ENCODE data around the gene ARMH4.
"Not testable (repeated sequence)": the region's sequence is repeated elsewhere in the genome, so short reads cannot be mapped to it uniquely, and the experiment has no call there.

ARMH4 gene

DNA sequence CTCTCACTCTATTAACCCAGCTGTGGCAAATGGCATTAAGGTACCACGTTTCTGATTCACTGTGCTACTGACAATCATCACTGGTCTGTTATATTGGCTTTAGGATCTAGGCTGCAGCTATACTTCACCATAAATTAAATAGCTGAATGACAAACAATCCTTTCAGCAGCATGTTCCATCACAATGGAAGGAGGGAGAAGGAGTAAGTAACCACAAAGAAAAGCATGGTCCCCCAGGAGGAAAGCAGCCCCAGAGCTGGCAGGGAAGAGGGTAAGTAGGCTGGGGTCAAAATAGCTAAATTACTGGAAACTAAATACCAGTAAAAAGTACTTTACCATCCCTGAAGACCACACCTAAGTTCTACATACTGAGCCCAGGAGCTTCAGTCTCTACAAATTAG, 2.8 kb downstream of the ARMH4 start:
- in situ Hi-C loops (cut with HindIII; ENCODE audit: low sequenced_read_pairs), result no loop called here

DNA sequence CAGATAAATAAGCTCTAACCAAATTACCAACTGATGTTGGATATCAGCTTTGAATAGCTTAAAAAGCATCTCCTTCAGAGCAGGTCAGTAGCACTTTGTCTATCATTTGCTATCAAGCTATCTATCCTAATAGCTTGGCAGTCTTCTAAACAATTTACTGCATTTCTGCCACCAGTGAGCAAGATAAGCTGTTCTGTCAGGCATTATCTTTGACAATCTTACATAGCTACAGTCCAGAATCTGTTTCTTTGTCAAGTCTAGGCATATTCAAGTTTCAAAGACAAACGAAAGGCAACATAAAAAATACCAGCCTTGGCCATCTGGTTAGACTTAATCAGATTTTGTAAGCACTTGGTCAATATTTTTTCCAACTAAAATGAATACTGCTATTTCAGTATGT, 5.6 kb downstream of the ARMH4 start:
- in situ Hi-C loops (cut with HindIII; ENCODE audit: low sequenced_read_pairs), result no loop called here

DNA sequence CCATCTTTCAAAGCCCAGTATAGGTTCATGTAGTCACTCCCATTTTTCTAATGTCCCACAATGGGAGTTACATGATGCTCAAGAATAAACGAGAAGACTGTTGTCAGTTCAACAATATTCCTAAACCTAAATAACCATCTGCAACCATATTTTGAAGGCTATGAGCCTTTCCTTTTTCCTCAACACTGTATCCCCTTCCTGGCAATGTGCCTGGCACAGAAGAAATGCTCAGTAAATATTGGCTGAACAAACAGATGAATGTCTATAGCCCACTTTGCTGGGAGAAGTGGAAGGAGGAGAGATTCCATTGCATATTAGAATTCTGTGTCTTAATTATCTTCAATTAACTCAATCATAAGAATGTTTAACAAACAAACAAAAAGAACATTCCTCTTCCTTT, 6.1 kb downstream of the ARMH4 start:
- in situ Hi-C loops (cut with HindIII; ENCODE audit: low sequenced_read_pairs), result no loop called here

DNA sequence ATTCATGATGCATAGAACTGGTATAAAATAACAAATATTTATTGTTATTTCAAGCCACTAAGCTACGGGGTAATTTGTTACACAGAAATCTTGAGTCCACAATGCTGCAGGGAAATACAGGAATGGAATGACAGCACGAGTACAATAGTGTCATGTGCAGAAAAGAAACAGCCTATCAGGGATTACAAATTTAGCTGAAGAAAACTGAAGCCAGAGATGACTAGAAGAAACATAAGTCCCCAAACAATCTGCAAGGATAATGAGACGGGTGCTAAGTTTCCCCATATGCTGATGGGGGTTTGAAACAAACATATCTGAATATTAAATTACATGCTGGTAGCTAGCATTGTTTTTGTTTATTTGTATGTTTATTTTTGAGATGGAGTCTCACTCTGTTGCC, 8.9 kb downstream of the ARMH4 start:
- in situ Hi-C loops (cut with HindIII; ENCODE audit: low sequenced_read_pairs), result no loop called here

DNA sequence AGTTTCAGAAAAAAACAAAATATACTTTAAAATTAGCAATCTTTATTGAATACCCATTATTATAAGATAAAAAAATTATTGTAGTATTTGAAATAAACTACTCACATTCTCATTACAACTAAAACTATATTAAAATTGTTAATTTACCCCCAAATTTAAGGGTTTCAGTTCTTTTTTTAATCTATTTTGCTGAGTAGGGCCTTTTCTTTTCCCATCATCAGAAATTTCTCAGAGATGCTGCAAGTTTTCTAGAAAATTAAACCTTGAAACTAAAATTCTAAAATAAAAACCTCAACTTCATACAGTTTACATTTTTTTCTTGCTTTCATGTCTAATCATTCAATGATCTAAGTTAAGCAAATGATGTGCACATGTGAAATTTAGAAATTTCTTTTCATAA, 10.1 kb downstream of the ARMH4 start:
- in situ Hi-C loops (cut with HindIII; ENCODE audit: low sequenced_read_pairs), result no loop called here

DNA sequence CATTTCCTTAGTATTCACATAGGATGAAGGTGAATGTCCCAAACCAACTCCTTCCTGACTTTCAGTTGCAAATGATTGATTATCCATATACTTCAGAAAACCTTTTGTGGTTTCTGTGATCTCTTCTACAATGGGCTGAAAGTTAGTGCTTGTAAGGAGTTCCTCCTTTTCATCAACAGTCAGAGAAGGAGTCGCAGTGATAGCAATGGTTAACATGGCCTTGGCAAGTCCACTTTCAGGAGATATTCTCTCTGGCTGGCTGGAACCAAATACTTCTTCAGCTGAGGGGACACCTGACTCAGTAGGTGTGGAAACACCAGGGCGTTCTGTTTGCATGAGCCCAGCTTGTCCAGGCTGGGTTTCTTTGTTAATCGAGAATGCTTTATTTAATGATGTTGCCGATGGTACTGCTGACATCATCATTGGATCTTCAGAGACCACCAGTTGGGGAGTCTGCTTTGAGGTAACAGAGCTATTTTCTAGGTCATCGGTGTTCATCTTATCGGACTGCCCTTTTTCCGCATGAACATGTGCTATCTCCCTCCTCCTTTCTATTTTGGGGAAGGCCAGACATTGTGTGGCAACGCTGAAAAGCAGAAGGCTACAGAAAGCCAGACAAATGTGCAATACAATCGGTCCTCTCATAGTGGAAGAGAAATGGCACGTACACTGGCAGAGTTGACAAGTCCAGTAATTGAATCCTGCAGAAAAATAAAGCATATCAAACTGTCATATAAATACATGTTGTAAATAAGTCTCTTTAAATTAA, 13.1 kb downstream of the ARMH4 start:
- in situ Hi-C loops (cut with HindIII; ENCODE audit: low sequenced_read_pairs), result no loop called here

DNA sequence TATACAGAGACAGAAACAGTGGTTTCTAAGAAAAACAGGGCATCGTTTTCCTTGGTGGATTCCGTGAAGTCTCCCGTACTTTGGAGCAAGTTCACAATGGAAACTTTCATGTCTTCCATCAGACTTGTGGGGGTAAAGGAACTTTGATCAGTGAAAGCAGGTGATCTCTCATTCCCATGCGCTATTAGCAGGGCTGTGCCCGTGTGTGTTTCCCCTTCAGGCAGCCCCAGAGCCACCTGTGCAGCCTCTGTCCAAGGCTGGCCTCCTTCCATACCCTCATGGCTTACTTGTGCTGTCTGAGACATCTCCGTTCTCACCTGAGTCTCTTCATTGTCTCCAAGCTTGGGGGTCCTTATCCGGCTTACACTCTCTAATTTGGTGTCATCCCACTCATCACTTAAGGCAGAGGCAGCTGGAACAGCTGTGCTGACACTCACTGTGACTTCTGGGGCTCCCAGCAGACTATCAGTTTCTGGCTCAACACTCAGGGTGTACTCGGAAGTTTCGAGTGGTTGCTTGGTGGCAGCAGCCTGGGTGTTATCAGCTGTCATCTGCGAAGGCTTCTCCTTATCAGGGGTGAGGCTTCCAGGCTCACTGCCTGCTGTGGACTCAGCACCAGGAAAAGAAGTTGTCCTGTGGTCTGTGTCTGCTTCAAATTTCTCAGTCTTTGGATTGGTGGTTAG, 13.8 kb downstream of the ARMH4 start:
- in situ Hi-C loops (cut with HindIII; ENCODE audit: low sequenced_read_pairs), result no loop called here

DNA sequence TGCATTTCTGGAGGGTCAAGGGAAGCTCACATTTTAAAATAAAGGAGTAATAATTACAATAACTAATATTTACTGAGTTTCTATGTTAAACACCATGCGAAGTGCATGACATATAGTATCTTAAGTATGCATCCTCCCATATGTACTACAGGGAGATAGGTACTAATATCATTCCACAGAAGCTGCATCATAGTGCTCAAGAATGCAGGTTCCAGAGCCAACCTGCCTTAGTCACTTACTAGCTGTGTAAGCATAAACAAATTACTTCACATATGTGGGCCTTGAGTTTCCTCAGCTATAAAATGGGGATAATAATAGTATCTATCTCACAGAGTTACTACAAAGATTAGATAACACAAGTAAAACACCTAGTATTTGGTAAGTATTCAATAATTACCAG, 18.3 kb downstream of the ARMH4 start:
- in situ Hi-C loops (cut with HindIII; ENCODE audit: low sequenced_read_pairs), result no loop called here

DNA sequence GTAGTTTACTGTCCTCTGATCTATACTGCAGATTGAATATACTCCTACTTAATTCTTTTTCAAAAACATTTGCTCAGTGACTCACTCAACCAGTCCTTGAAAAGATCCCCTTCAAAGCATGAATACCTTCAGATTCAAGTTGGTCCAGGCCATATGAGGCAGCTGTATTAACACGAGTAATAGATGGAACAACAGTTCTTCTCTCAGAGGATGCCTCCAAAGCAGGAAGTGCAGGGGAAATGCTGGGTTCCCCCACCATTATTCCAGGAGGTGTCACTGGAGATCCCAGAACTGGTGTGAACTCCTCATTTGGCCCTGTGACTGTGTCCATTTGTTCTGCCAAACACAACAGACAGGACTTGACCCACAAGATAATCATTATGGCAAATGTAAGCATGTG, 20.6 kb downstream of the ARMH4 start:
- in situ Hi-C loops (cut with HindIII; ENCODE audit: low sequenced_read_pairs), result no loop called here

DNA sequence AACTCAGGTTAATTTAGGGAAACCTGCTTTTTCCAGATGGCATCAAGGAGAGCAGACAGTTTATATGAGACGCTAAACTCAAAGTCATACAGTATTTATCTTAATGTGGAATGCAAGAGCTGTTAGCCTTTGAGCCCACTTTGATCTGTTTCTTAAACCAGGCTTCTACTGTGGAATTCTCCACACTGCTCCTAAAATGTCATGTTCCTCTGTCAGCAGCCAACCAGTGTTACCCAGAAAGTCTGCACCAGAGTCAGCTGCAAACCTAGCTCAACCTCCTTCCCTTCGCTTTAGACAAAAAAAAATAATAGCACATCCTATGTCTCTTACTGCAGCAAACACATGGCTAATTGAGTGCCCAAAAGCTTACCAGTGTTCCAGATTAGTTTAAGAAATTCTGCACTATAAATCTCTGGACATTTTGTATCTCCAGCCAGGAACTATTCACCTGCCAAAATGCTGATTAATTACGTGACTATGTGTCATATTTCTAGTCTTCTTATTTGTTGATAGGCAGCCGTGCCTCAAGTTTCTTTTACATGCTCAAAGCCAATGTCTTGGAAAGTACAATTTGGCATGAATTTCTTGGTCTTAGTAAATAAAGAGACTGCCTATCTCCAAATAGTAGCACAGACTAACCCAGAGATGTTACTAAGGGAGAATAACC, 21.8 kb downstream of the ARMH4 start:
- in situ Hi-C loops (cut with HindIII; ENCODE audit: low sequenced_read_pairs), result no loop called here

DNA sequence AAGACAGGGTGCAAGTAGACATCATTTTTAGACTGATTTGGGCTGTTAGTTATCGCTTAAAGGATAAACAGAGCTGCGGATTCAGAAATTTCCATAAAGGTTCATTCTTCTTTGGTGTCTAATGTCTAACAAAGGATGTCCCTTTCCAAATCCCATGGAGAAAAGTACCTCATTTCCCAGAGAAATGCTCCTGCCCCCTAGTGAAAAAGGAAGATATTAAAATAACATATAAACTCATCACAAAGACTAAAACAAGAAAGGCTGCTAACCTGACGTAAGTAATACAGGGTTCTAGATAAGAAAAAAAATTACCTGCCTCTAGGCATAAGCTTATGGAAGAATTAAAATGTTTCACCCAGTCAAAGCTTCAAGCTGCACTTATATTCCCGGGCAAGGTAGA, 22.8 kb downstream of the ARMH4 start:
- in situ Hi-C loops (cut with HindIII; ENCODE audit: low sequenced_read_pairs), result no loop called here

DNA sequence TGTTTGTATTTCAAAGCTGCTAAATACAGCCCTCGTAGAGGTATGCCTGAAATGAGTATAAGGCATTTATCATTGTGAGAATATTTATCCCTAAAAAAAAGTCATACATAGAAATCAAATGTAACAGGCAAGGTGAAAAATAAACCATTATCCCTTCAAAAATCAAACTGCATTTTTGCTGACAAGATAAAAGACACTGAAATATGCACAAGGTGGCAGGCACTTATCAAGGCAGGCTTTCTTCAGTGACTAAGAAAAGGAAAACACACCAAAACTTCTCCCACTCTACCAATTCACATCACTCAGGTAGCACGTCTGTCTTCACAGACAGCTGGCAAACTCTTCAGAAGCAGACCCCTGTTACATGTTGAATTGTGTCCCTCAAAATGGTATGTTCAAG, 23.6 kb downstream of the ARMH4 start:
- in situ Hi-C loops (cut with HindIII; ENCODE audit: low sequenced_read_pairs), result no loop called here

DNA sequence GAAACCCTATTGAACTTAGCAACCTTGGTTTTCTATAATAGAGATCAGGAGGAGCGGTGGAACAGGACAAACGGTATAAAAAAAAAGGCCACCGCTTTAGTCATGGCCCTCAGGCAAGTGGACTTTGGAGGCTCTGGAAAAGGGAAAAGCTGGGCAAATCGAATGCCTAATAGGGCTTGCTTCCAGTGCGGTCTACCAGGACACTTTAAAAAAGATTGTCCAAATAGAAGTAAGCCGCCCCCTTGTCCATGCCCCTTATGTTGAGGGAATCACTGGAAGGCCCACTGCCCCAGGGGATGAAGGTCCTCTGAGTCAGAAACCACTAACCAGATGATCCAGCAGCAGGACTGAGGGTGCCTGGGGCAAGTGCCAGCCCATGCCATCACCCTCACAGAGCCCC, 29.5 kb downstream of the ARMH4 start:
- in situ Hi-C loops (cut with HindIII; ENCODE audit: low sequenced_read_pairs), result not testable (repeated sequence)

DNA sequence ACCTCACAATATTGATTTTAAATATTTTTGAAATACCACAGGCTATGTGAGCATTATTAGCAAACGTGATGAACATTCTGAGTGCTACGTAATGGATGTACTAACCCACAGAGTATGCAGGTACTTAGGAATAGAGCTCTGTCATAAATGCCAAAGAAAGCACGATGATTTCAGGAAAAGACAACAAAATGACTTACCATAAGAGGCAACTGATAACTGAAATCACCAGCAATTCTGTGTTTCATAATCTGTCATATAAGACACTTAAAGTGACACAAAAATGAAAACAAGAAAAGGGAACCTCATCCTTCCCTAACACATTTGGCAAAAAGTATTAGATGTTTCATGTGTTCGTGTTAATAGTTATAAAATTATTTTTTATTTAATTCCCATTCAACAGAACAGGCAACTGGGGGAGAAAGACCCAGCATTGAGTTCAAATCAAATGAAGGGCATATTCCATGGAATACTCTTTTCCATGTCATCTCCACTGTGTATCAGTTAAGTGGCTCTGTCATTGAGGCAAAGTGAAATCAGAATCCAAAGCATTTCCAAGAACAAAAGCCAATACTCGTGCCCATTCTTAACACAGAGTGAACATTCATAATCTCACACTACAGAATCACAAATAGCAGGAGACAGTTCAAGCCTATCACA, 30.4 kb downstream of the ARMH4 start:
- in situ Hi-C loops (cut with HindIII; ENCODE audit: low sequenced_read_pairs), result no loop called here

DNA sequence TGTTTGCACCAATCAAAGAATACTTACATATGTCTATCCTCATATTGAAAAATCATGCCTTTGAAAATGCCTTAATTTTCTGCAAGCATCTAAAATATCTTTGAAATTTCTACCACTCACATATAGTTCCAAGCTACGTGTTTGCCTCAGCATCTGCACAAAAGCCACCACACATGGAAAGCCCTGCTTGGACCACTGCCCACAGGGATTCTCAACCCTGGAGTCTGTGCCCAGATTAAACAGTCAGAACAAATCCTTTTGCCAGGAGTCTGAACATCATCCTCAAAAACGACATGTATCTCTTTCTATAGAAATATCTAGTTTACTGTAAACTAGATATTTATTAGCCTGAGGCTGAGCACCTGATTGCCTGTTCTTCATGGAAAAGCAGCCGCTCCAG, 32.6 kb downstream of the ARMH4 start:
- in situ Hi-C loops (cut with HindIII; ENCODE audit: low sequenced_read_pairs), result no loop called here

DNA sequence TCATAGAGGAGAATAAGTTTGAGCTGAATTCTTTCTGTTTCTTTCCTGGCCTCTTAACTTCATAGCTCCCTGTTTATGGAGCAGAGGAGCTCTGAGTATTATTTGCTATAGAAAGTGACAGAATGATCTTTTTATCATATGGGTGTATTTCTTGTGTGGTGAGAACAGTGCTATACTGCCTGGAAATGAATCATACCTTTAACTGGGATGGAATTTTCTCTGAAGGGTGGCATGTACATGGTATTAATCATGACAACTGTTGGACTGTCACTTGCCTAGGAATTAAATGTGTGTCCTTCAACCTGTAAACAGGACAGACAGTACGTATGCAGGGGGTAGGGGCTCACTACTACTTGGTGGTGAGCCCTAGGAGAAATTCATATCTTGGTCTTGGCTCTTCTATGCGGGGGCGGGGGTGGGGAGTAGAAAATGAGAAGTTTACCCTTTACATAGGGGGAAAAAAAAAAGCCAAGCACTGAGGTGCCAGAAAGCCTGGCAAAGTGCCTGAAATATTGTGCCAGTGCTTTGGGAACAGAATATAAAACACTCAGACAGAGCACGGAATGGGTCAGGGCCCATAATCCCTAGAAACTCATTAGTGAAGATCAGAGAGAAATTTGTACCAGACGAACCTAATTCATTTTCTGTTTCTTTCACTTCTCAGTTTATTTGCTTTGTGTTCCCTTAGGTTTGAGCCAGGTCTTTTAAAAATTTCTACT, 33.8 kb downstream of the ARMH4 start:
- in situ Hi-C loops (cut with HindIII; ENCODE audit: low sequenced_read_pairs), result no loop called here

DNA sequence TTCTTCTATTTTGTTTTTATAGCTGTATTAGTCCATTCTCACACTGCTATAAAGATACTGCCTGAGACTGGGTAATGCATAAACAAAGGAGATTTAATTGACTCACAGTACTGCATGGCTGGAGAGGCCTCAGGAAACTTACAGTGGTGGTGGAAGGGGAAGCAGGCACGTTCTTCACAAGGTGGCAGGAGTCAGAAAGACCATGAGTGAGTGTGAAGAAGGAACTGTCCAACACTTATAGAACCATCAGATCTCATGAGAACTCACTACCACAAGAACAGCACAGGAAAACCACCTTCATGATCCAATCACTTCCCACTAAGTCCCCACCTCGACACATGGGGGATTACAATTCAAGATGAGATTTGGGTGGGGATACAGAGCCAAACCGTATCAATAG, 42.3 kb downstream of the ARMH4 start:
- in situ Hi-C loops (cut with HindIII; ENCODE audit: low sequenced_read_pairs), result no loop called here

DNA sequence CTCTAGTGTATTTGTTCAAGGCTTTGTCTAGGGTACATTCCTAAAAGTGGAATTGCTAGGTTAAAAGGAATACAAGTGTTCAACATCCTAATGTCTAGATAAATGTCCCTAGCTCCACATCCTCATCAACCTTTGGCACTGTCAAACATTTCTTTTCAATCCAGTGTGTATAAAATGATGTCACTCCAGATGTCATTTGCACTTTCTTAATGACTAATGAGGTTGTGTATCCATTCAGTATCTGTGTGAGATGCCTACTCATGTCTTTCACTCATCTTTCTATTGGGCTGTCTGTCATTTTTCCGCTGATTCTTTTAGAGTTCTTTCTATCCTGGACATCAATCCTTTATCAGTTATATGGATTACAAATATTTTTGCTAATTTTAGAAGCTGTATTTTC, 43.3 kb downstream of the ARMH4 start:
- in situ Hi-C loops (cut with HindIII; ENCODE audit: low sequenced_read_pairs), result no loop called here

DNA sequence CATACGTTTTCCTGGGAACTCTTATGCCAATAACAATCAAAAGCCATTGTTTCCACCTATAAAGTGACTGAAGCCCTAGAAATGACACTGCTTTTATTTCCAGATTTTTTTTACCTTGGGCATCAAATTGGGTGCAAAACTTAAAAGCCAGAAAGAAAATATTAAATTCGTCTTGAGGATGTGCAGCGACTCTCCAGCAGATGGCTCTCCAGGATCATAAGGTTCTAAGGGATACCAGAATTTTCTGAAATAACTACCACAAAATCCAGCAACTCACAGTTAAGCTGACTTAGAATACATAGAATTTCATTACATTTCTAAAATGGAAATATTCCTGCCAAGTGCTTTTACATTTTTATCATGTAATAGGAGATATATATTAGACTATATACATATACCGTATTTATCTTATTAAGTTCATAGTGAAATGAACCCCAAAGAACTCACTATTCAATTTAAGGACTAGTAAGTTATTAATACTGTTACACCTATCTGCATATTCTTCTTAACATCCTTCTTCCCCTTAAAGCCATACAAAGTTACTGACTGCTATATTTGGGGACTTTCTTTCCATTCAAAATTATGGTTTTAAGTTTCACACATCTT, 44.0 kb downstream of the ARMH4 start:
- in situ Hi-C loops (cut with HindIII; ENCODE audit: low sequenced_read_pairs), result no loop called here

DNA sequence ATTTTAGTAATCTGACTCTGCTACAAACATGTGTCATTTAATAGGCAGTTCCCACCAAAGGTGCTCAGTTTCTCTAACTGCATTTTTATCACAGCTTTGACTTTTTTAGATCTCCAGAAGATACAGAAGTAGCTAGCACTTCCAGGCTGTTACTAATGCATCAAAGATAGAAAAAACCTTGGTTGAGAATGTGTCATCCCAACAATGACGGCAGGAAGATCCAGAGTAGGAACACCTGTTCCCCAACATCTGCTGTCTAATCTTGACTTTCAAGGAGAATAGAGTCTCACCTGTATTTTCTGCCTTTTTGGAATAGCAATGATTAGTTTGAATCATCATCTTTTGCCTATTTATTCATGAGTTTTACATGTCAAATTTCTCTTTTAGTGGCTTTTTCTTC, 45.0 kb downstream of the ARMH4 start:
- in situ Hi-C loops (cut with HindIII; ENCODE audit: low sequenced_read_pairs), result no loop called here

DNA sequence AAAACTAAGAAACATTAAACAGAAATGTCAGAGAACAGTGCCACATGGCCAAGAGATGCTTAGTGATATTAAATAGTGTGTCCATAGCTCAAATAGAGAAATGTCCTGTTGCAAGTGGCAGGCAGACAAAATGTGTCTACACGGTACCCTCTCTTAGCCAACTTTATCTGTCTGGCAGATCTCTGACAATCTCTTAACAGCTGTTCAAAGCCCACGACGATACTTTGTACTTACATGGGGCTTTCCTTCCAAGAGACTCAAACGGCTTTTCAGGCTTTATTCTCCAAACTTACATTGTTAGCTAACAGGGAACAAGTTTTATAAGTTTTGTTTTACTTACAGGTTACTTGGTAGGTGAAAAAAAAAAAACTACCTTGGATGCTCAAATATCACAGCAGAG, 45.6 kb downstream of the ARMH4 start:
- in situ Hi-C loops (cut with HindIII; ENCODE audit: low sequenced_read_pairs), result no loop called here

Measured in DLD1 (cell line).